Karpas-422 (cell line): Measurements from ENCODE around the gene PCDHA12. TPM values are rescaled to one million over a fixed set of nuclear protein-coding genes. Genes with fewer than 3 reads are reported as not detected.
"Not testable (repeated sequence)": the region's sequence is repeated elsewhere in the genome, so short reads cannot be mapped to it uniquely, and the experiment has no call there.

Source experiments
- DNase-seq: peaks from one replicate; pipeline ENCODE4 v3.0.0-alpha.2; 2015
- H2AFZ ChIP-seq: fragments of 200-600 bp; sonication (generic); 2 replicates; pipeline ENCODE4 v1.6.1; 2014; ENCODE audit warnings: antibody characterized with exemption, low read length, mixed read lengths
- H3K27ac ChIP-seq: fragments of 200-600 bp; sonication (generic); 2 replicates; pipeline ENCODE4 v1.5.1; 2014; ENCODE audit warnings: mild to moderate bottlenecking, low read length, moderate library complexity
- H3K27me3 ChIP-seq: fragments of 200-600 bp; sonication (generic); 2 replicates; pipeline ENCODE4 v1.6.1; 2014; ENCODE audit warnings: low read length, mixed read lengths
- H3K36me3 ChIP-seq: fragments of 200-600 bp; sonication (generic); 2 replicates; pipeline ENCODE4 v1.6.1; 2014; ENCODE audit warnings: low read length, mixed read lengths; ENCODE audit not compliant: insufficient read depth
- H3K4me1 ChIP-seq: fragments of 200-600 bp; sonication (generic); 2 replicates; pipeline ENCODE4 v1.6.1; 2014; ENCODE audit warnings: mild to moderate bottlenecking, low read length, mixed read lengths
- H3K4me2 ChIP-seq: fragments of 200-600 bp; sonication (generic); 2 replicates; pipeline ENCODE4 v1.6.1; 2014; ENCODE audit warnings: low read length, low read depth, mild to moderate bottlenecking; ENCODE audit not compliant: poor library complexity, severe bottlenecking
- H3K4me3 ChIP-seq: fragments of 200-600 bp; sonication (generic); 2 replicates; pipeline ENCODE4 v1.5.1; 2014; ENCODE audit warnings: mild to moderate bottlenecking, antibody characterized with exemption, low read length, mixed read lengths
- H3K79me2 ChIP-seq: fragments of 200-600 bp; sonication (generic); 2 replicates; pipeline ENCODE4 v1.6.1; 2014; ENCODE audit warnings: mild to moderate bottlenecking, low read length, mixed read lengths
- H3K9ac ChIP-seq: fragments of 200-600 bp; sonication (generic); 2 replicates; pipeline ENCODE4 v1.6.0; 2014; ENCODE audit warnings: low read length
- H3K9me2 ChIP-seq: fragments of 200-600 bp; sonication (generic), shearing (Covaris generic); replicated peaks from 2 replicates; pipeline ENCODE4 v1.6.0; 2014; ENCODE audit warnings: mild to moderate bottlenecking, low read length, moderate library complexity; ENCODE audit not compliant: insufficient read depth
- H3K9me3 ChIP-seq: fragments of 300-700, 200-600 bp; sonication (generic); 2 replicates; pipeline ENCODE4 v1.6.1; 2014; ENCODE audit warnings: low read length, mixed read lengths
- H4K20me1 ChIP-seq: fragments of 200-600 bp; sonication (generic); 2 replicates; pipeline ENCODE4 v1.6.1; 2014; ENCODE audit warnings: mild to moderate bottlenecking, antibody characterized with exemption, low read length, low read depth; ENCODE audit not compliant: insufficient read depth
- total RNA-seq: library from RNA; depleted of rRNA; stranded (reverse); fragments of >200 nt; shearing (Covaris generic); gene quantifications from 2 replicates; pipeline ENCODE4 v1.2.3, GENCODE V29; 2014; ENCODE audit warnings: low replicate concordance; rRNA removed

PCDHA12 gene
- total RNA-seq, result not detected in 2 replicates

- Histone ChIP-seq H2AFZ (no peak within 1 kb of the TSS), H3K27ac (no peak within 1 kb of the TSS), H3K4me3 (no peak within 1 kb of the TSS), H4K20me1 (no peaks in the 10 kb centered on the region), H3K79me2 (no peaks in the 10 kb centered on the region), H3K4me2 (no peak within 1 kb of the TSS), H3K9me3 (no peaks in the 10 kb centered on the region), H3K4me1 (no peaks in the 10 kb centered on the region), H3K9ac (no peak within 1 kb of the TSS), H3K9me2 (0 out of 2 replicates have a peak, but pooled peaks cover 3% of the 10 kb centered on the region), H3K36me3 (no peaks in the 10 kb centered on the region), H3K27me3 (no peaks in the 10 kb centered on the region)
- DNase-seq, result no peak
Observed at GRCh38 chr5:140875085-140876065, at the start of gene PCDHA12. TSS of gene PCDHA12 (plus strand) at chr5:140875308. CDS start at chr5:140875473, 165 bp downstream.

- H3K9me2 ChIP-seq, result no peaks in the 10 kb centered on the region
- no peaks in the 10 kb centered on the region for H3K4me1 ChIP-seq
- H3K9ac ChIP-seq, result no peak within 1 kb of the TSS
- no peaks in the 10 kb centered on the region for H3K9me3 ChIP-seq
- no peaks in the 10 kb centered on the region for H3K36me3 ChIP-seq
- no peak within 1 kb of the TSS for H3K4me3 ChIP-seq
- H3K79me2 ChIP-seq, result no peaks in the 10 kb centered on the region
- H2AFZ ChIP-seq, result no peak within 1 kb of the TSS
- no peak for DNase-seq
- H3K4me2 ChIP-seq, result no peak within 1 kb of the TSS
- H3K27me3 ChIP-seq, result no peaks in the 10 kb centered on the region; the same call in 1 of the 2 replicates
- H4K20me1 ChIP-seq, result no peaks in the 10 kb centered on the region
- H3K27ac ChIP-seq, result no peak within 1 kb of the TSS
Observed at GRCh38 chr5:140827704-140828361, 47.3 kb upstream of the PCDHA12 start, which contains the start of gene PCDHA6. TSS of gene PCDHA6 (plus strand) at chr5:140827960. CDS start at chr5:140828092, 132 bp downstream.

GRCh38 chr5:140828362-140828737, 46.8 kb upstream of the PCDHA12 start:
- DNase-seq, result no peak

GRCh38 chr5:140829511-140830501, 45.3 kb upstream of the PCDHA12 start:
- not testable (repeated sequence) for DNase-seq, H3K27ac ChIP-seq, H3K4me2 ChIP-seq, H3K36me3 ChIP-seq, H3K4me3 ChIP-seq, H3K9ac ChIP-seq, H4K20me1 ChIP-seq, H3K9me2 ChIP-seq, H3K79me2 ChIP-seq, H3K4me1 ChIP-seq, H2AFZ ChIP-seq, H3K27me3 ChIP-seq, H3K9me3 ChIP-seq

More at GRCh38 chr5:140828362-140828737, 46.8 kb upstream of the PCDHA12 start:
- Histone ChIP-seq H2AFZ (no peak overlapping the region), H3K9ac (no peak overlapping the region), H3K4me1 (no peaks in the 10 kb centered on the region), H3K9me2 (no peaks in the 10 kb centered on the region), H3K27me3 (no peaks in the 10 kb centered on the region; the same call in 1 of the 2 replicates), H3K36me3 (no peaks in the 10 kb centered on the region), H3K79me2 (no peaks in the 10 kb centered on the region), H3K4me2 (no peak overlapping the region), H3K4me3 (no peak overlapping the region), H4K20me1 (no peaks in the 10 kb centered on the region), H3K27ac (no peak overlapping the region), H3K9me3 (no peaks in the 10 kb centered on the region)

GRCh38 chr5:140833993-140834392, 41.1 kb upstream of the PCDHA12 start, which contains the start of gene PCDHA7:
TSS of gene PCDHA7 (plus strand) at chr5:140834269. CDS start at chr5:140834384, 115 bp downstream.
- H3K9ac ChIP-seq, result no peak within 1 kb of the TSS
- H3K27me3 ChIP-seq, result no peaks in the 10 kb centered on the region; the same call in 1 of the 2 replicates
- DNase-seq, result no peak
- H3K4me2 ChIP-seq, result no peak within 1 kb of the TSS
- no peaks in the 10 kb centered on the region for H3K4me1 ChIP-seq
- H4K20me1 ChIP-seq, result no peaks in the 10 kb centered on the region
- no peaks in the 10 kb centered on the region for H3K79me2 ChIP-seq
- H3K36me3 ChIP-seq, result no peaks in the 10 kb centered on the region
- H3K27ac ChIP-seq, result no peak within 1 kb of the TSS
- no peaks in the 10 kb centered on the region for H3K9me2 ChIP-seq
- no peak within 1 kb of the TSS for H2AFZ ChIP-seq
- H3K9me3 ChIP-seq, result no peaks in the 10 kb centered on the region
- no peak within 1 kb of the TSS for H3K4me3 ChIP-seq

GRCh38 chr5:140834439-140835008, 40.6 kb upstream of the PCDHA12 start:
- H3K4me1 ChIP-seq, H3K9ac ChIP-seq, H3K79me2 ChIP-seq, H3K9me2 ChIP-seq, H2AFZ ChIP-seq, H3K27me3 ChIP-seq, H3K36me3 ChIP-seq, H3K4me3 ChIP-seq, H3K9me3 ChIP-seq, DNase-seq, H4K20me1 ChIP-seq, H3K4me2 ChIP-seq, H3K27ac ChIP-seq: not testable (repeated sequence)

GRCh38 chr5:140835622-140836510, 39.2 kb upstream of the PCDHA12 start:
- Histone ChIP-seq H2AFZ (no peak overlapping the region), H3K4me1 (no peaks in the 10 kb centered on the region), H3K4me3 (no peak overlapping the region), H3K9ac (no peak overlapping the region), H3K79me2 (no peaks in the 10 kb centered on the region), H3K9me2 (no peaks in the 10 kb centered on the region), H3K36me3 (no peaks in the 10 kb centered on the region), H3K4me2 (no peak overlapping the region), H3K27me3 (no peaks in the 10 kb centered on the region; the same call in 1 of the 2 replicates), H3K9me3 (no peaks in the 10 kb centered on the region), H3K27ac (no peak overlapping the region), H4K20me1 (no peaks in the 10 kb centered on the region)
- no peak for DNase-seq
